HL-60 (cell line): ENCODE data around the gene CACNA2D3.

Experiments used
- DNase-seq, 2 experiments: peaks; one replicate each; pipeline ENCODE4 v3.0.0-alpha.2; 2010 to 2020; ENCODE audit warnings: low read depth in 1 of 2, low spot score in 1 of 2
- H3K27ac ChIP-seq: fragments of 250-450 bp; sonication (Bioruptor Pico); replicated peaks from 2 replicates; pipeline ENCODE4 v1.5.1; 2020; ENCODE audit warnings: mild to moderate bottlenecking, moderate library complexity
- H3K27me3 ChIP-seq: fragments of 250-450 bp; sonication (Bioruptor Pico); 2 replicates; pipeline ENCODE4 v1.5.1; 2021; ENCODE audit warnings: mild to moderate bottlenecking, moderate library complexity; ENCODE audit not compliant: insufficient read depth, poor library complexity, severe bottlenecking
- H3K4me3 ChIP-seq: replicated peaks from 2 replicates; pipeline ENCODE4 v1.5.1; 2011; ENCODE audit warnings: mild to moderate bottlenecking, control low read depth, low read length; ENCODE audit not compliant: insufficient read depth
- CTCF ChIP-seq: IDR thresholded peaks from one replicate; pipeline ENCODE4 v1.5.1; 2011; ENCODE audit warnings: low read length, control low read depth, inconsistent platforms; ENCODE audit not compliant: insufficient read depth
- GABPA ChIP-seq: IDR thresholded peaks from 2 replicates; pipeline ENCODE4 v1.6.1; 2012; ENCODE audit warnings: low read depth
- POLR2AphosphoS5 ChIP-seq: IDR thresholded peaks from 2 replicates; pipeline ENCODE4 v1.6.1; 2012; ENCODE audit warnings: low read depth
- SPI1 ChIP-seq: IDR thresholded peaks from 2 replicates; pipeline ENCODE4 v1.6.1; 2012; ENCODE audit warnings: low read depth, mild to moderate bottlenecking, borderline replicate concordance
- TF ChIP-seq, protein P1 (sequence below): IDR thresholded peaks from 2 replicates; pipeline ENCODE4 v1.6.1; 2012; ENCODE audit warnings: low read depth; ENCODE audit not compliant: insufficient replicate concordance

Gene CACNA2D3

DNA sequence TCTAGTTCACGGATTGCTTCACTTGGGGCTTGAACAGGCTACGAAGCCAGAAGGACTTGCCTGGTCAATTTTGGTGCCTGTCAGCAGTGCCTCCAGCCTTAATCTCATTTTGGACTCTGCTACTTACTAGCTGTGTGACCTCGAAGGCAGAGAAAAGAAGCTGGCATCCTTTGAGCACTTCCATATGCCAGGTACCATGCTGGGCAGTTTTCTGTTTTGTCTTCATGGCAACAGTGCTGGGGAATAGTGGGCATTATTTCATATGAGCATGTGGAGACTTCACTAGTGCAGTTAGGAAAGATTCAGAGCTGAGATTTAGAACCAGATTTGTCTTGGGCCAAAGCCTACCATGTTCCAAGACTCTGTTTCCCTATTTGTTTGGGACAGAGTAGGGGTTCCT, 713.3 kb downstream of the CACNA2D3 start:
- no peaks in the 10 kb centered on the region for H3K27me3 ChIP-seq
- no peak for TF ChIP-seq GABPA
- no peak for TF ChIP-seq SPI1
- no peak for TF ChIP-seq CTCF
- TF ChIP-seq, protein P1, sequence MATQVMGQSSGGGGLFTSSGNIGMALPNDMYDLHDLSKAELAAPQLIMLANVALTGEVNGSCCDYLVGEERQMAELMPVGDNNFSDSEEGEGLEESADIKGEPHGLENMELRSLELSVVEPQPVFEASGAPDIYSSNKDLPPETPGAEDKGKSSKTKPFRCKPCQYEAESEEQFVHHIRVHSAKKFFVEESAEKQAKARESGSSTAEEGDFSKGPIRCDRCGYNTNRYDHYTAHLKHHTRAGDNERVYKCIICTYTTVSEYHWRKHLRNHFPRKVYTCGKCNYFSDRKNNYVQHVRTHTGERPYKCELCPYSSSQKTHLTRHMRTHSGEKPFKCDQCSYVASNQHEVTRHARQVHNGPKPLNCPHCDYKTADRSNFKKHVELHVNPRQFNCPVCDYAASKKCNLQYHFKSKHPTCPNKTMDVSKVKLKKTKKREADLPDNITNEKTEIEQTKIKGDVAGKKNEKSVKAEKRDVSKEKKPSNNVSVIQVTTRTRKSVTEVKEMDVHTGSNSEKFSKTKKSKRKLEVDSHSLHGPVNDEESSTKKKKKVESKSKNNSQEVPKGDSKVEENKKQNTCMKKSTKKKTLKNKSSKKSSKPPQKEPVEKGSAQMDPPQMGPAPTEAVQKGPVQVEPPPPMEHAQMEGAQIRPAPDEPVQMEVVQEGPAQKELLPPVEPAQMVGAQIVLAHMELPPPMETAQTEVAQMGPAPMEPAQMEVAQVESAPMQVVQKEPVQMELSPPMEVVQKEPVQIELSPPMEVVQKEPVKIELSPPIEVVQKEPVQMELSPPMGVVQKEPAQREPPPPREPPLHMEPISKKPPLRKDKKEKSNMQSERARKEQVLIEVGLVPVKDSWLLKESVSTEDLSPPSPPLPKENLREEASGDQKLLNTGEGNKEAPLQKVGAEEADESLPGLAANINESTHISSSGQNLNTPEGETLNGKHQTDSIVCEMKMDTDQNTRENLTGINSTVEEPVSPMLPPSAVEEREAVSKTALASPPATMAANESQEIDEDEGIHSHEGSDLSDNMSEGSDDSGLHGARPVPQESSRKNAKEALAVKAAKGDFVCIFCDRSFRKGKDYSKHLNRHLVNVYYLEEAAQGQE: no peak
- TF ChIP-seq POLR2AphosphoS5: no peak
- no peak overlapping the region for H3K4me3 ChIP-seq
- H3K27ac ChIP-seq: no peak overlapping the region
- no peak for DNase-seq

GRCh38 chr3:54836871-54837270, 714.5 kb downstream of the CACNA2D3 start:
- TF ChIP-seq POLR2AphosphoS5 (no peak), GABPA (no peak), CTCF (no peak), SPI1 (no peak)
- TF ChIP-seq, protein P1: no peak
- no peak overlapping the region for H3K27ac ChIP-seq
- no peak overlapping the region for H3K4me3 ChIP-seq
- no peak for DNase-seq
- no peaks in the 10 kb centered on the region for H3K27me3 ChIP-seq

DNA sequence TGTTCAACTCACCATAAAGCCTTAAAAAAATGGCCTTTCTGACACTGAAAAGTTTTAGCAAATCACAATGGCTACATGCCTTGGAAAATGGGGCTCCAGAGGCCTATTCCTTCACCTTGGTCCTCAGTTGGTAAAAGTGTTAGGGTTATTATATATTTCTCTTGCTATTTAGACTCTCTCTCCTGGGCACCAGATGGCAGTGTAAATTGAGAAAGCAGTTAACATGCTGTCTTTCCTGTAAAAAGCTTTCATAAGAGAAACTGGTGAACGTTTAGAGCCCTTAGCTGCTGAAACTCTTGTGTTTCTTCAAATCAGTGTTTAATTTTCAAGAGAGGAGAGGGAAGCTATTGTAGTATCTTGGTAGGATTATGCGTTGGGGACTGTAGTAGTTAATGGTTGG, 715.6 kb downstream of the CACNA2D3 start:
- TF ChIP-seq POLR2AphosphoS5 (no peak), CTCF (no peak), SPI1 (no peak), GABPA (no peak)
- TF ChIP-seq, protein P1: no peak
- no peak overlapping the region for H3K4me3 ChIP-seq
- no peak for DNase-seq
- no peaks in the 10 kb centered on the region for H3K27me3 ChIP-seq
- no peak overlapping the region for H3K27ac ChIP-seq
